ENCODE data around the gene MS4A18.

MS4A18 gene

DNA sequence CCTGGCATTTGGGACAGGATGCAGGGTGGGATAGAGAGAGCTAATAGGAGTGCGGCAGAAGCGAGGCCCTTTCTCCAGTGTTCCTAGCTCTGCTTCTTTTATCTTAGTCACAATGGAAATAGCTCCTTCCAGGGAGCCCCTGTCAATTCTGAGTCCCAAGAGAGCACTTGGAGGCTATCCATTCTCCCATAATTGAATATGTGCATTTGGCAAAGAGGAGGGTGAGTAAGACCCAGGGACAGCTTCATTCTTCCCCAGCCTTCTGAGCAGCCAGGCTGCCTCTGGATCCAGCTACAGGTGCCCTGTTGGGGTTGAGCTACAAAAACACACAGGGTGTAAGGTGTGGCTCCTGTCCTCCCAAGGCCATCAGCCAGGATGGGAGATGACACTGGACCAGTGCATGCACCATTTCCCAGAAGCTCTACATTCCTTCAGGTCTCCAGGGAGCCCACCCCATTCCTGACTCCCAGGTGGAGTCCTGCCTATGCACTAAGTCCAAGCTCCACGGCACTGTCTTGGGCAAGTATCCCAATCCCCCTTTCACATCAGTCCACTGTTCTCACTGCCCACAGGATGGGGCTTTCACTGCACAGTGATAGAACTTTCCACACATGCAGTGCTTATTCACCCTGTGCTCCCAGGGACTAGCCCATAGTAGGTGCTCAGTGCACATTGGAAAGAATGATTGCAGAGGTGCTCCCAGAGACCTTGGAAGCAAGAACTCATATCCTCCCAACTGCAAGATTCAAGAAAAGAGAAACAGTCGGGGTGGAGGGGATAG is 66.8 kb downstream of the MS4A18 start:
- no peak for DNase-seq

DNA sequence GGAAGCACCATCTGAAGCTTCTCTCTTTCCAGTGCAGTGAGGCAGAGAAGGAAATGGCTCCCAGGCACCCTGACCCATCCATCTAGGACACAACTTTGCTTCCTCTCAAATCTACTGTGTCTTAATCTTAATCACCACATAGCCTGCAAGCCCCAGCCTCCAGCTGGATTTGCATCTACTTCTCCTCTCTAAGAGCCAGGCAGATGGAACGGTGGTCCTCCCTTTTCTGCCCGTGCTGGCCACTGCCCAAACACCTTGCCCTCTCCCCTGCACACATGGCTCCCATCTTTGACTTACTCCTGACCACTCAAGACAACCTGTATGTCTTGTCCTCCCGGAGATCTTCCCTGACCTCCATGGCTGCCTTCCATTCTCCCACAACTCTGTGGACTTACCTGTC is 68.0 kb downstream of the MS4A18 start:
- DNase-seq = no peak

Measured in activated T-cell treated with anti-CD3 and anti-CD28 coated beads for 4 hours (primary cell).